ENCODE measurements around the gene UFC1.

Gene UFC1

GRCh38 chr1:161165742-161166668 lies 12.2 kb downstream of the UFC1 start, which contains the start of gene PPOX:
PPOX (plus strand) TSS chr1:161166426; CDS start chr1:161166848, 422 bp downstream.
- DNase-seq: peak; percentile 98
- in situ Hi-C loops (cut with MboI; ENCODE audit: low pct_unique_long_range_greater_than_20kb, low sequenced_read_pairs): no loop called here

- peak; percentile 39 for DNase-seq
- in situ Hi-C loops (cut with MboI; ENCODE audit: low pct_unique_long_range_greater_than_20kb, low sequenced_read_pairs): no loop called here
Observed at GRCh38 chr1:161166669-161167548, 13.1 kb downstream of the UFC1 start.

GRCh38 chr1:161168906-161169305 lies 15.1 kb downstream of the UFC1 start:
- in situ Hi-C loops (cut with MboI; ENCODE audit: low pct_unique_long_range_greater_than_20kb, low sequenced_read_pairs): no loop called here
- DNase-seq: no peak

GRCh38 chr1:161171191-161171590 lies 17.4 kb downstream of the UFC1 start:
- in situ Hi-C loops (cut with MboI; ENCODE audit: low pct_unique_long_range_greater_than_20kb, low sequenced_read_pairs): no loop called here
- no peak for DNase-seq

- DNase-seq: no peak
- in situ Hi-C loops (cut with MboI; ENCODE audit: low pct_unique_long_range_greater_than_20kb, low sequenced_read_pairs): no loop called here
Observed at GRCh38 chr1:161171696-161172095, 17.9 kb downstream of the UFC1 start.

- DNase-seq: no peak
- in situ Hi-C loops (cut with MboI; ENCODE audit: low pct_unique_long_range_greater_than_20kb, low sequenced_read_pairs): no loop called here
Observed at GRCh38 chr1:161172349-161172748, 18.6 kb downstream of the UFC1 start.

- DNase-seq: no peak
- in situ Hi-C loops (cut with MboI; ENCODE audit: low pct_unique_long_range_greater_than_20kb, low sequenced_read_pairs): no loop called here
Observed at GRCh38 chr1:161172776-161173376, 19.1 kb downstream of the UFC1 start.

- in situ Hi-C loops (cut with MboI; ENCODE audit: low pct_unique_long_range_greater_than_20kb, low sequenced_read_pairs): no loop called here
- DNase-seq: no peak
Observed at GRCh38 chr1:161173711-161174110, 19.9 kb downstream of the UFC1 start.

GRCh38 chr1:161174911-161175310 lies 21.1 kb downstream of the UFC1 start:
- in situ Hi-C loops (cut with MboI; ENCODE audit: low pct_unique_long_range_greater_than_20kb, low sequenced_read_pairs): loop anchor here (25.0 kb wide), 1 partner anchor 212 kb away; no protein-coding TSS in a partner anchor
- no peak for DNase-seq

- no peak for DNase-seq
- in situ Hi-C loops (cut with MboI; ENCODE audit: low pct_unique_long_range_greater_than_20kb, low sequenced_read_pairs): loop anchor here (25.0 kb wide), 1 partner anchor 211 kb away; no protein-coding TSS in a partner anchor
Observed at GRCh38 chr1:161175771-161176453, 22.1 kb downstream of the UFC1 start.

GRCh38 chr1:161176468-161177111 lies 22.8 kb downstream of the UFC1 start:
- in situ Hi-C loops (cut with MboI; ENCODE audit: low pct_unique_long_range_greater_than_20kb, low sequenced_read_pairs): loop anchor here (25.0 kb wide), 1 partner anchor 211 kb away; no protein-coding TSS in a partner anchor
- no peak for DNase-seq

- in situ Hi-C loops (cut with MboI; ENCODE audit: low pct_unique_long_range_greater_than_20kb, low sequenced_read_pairs): loop anchor here (25.0 kb wide), 1 partner anchor 210 kb away; no protein-coding TSS in a partner anchor
- DNase-seq: peak; percentile 86
Observed at GRCh38 chr1:161177112-161177935, 23.5 kb downstream of the UFC1 start, which contains the start of gene B4GALT3. B4GALT3 (minus strand) TSS chr1:161177507; CDS start chr1:161176060, 1,447 bp downstream.

GRCh38 chr1:161177936-161178244 lies 24.1 kb downstream of the UFC1 start:
- in situ Hi-C loops (cut with MboI; ENCODE audit: low pct_unique_long_range_greater_than_20kb, low sequenced_read_pairs): loop anchor here (25.0 kb wide), 1 partner anchor 209 kb away; no protein-coding TSS in a partner anchor
- DNase-seq: no peak

GRCh38 chr1:161179698-161180097 lies 25.9 kb downstream of the UFC1 start:
- no peak for DNase-seq
- in situ Hi-C loops (cut with MboI; ENCODE audit: low pct_unique_long_range_greater_than_20kb, low sequenced_read_pairs): loop anchor here (25.0 kb wide), 1 partner anchor 208 kb away; no protein-coding TSS in a partner anchor

- DNase-seq: peak; percentile 58
- in situ Hi-C loops (cut with MboI; ENCODE audit: low pct_unique_long_range_greater_than_20kb, low sequenced_read_pairs): loop anchor here (25.0 kb wide), 1 partner anchor 207 kb away; no protein-coding TSS in a partner anchor
Observed at GRCh38 chr1:161180639-161181038, 26.9 kb downstream of the UFC1 start.

GRCh38 chr1:161182214-161182613 lies 28.4 kb downstream of the UFC1 start:
- no peak for DNase-seq
- in situ Hi-C loops (cut with MboI; ENCODE audit: low pct_unique_long_range_greater_than_20kb, low sequenced_read_pairs): loop anchor here (25.0 kb wide), 1 partner anchor 205 kb away; no protein-coding TSS in a partner anchor

GRCh38 chr1:161185282-161185682 lies 31.5 kb downstream of the UFC1 start:
- peak; percentile 98 for DNase-seq

More at GRCh38 chr1:161185282-161185682, 31.5 kb downstream of the UFC1 start:
- in situ Hi-C loops (cut with MboI; ENCODE audit: low pct_unique_long_range_greater_than_20kb, low sequenced_read_pairs): loop anchor here (25.0 kb wide), 1 partner anchor 202 kb away; no protein-coding TSS in a partner anchor

All from KBM-7 (cell line).